ENCODE measurements around the gene PSMC3. TPM values are rescaled to one million over a fixed set of nuclear protein-coding genes. Genes with fewer than 3 reads are reported as not detected.
A peak's percentile ranks its signal among the peaks of the same experiment; 100 is the strongest.

The PSMC3 gene
- total RNA-seq, 3 donors from 2014 or later, result 98.5 to 168 (median 144) TPM

DNA sequence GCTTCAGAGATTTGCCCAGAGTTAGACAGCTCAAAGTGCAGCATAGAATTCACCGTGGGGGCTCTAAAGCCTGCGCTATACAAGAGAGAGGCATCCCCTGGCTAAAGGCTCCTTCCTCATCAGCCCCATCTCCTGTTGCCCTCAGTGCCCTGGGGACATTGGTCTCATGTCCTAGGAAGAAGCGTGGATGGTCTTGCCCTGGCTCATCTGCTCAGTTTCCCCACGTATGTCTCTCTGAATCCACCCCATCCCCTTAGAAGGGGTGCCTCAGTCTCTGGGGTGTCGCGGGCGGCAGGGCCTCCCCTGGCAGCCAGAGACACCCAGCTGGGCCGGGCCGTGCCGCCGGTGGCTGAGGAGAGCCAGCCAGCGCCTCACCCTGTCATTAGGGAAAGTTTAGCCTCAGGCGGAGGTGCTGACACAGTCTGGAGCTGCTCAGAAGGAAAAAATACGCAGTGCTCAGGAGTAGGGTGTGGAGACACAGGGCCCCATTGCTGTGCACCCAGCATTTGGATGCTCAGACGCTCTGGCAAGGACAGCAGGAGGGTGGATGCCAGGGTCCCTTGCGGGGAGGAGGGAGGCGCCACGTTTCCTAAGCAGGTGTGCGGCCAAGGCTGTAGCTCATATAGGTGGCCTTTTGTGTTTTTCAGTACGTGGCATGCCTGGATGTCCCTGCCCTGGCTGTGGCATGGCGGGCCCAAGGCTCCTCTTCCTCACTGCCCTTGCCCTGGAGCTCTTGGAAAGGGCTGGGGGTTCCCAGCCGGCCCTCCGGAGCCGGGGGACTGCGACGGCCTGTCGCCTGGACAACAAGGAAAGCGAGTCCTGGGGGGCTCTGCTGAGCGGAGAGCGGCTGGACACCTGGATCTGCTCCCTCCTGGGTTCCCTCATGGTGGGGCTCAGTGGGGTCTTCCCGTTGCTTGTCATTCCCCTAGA lies 16.5 kb downstream of the PSMC3 start:
- H3K9me3 ChIP-seq, result no peaks in the 10 kb centered on the region
- H3K4me1 ChIP-seq, result peaks cover 18 to 26% of the 10 kb centered on the region in 2 donors
- no peaks in the 10 kb centered on the region for H3K27me3 ChIP-seq
- H3K36me3 ChIP-seq, result no peaks in the 10 kb centered on the region
- peak overlapping the region; percentile 96 to 97 for H3K27ac ChIP-seq
- peak overlapping the region; percentile 75 to 91 (median 75) for H3K4me3 ChIP-seq
- no peak for DNase-seq (ENCODE audit: low spot score in 2 of 2)
- intact Hi-C loops (cut with DNase I; ENCODE audit: low total_unique reads), result no loop called here
- TF ChIP-seq, protein P1, sequence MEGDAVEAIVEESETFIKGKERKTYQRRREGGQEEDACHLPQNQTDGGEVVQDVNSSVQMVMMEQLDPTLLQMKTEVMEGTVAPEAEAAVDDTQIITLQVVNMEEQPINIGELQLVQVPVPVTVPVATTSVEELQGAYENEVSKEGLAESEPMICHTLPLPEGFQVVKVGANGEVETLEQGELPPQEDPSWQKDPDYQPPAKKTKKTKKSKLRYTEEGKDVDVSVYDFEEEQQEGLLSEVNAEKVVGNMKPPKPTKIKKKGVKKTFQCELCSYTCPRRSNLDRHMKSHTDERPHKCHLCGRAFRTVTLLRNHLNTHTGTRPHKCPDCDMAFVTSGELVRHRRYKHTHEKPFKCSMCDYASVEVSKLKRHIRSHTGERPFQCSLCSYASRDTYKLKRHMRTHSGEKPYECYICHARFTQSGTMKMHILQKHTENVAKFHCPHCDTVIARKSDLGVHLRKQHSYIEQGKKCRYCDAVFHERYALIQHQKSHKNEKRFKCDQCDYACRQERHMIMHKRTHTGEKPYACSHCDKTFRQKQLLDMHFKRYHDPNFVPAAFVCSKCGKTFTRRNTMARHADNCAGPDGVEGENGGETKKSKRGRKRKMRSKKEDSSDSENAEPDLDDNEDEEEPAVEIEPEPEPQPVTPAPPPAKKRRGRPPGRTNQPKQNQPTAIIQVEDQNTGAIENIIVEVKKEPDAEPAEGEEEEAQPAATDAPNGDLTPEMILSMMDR (IDR thresholded peaks at IDR 0.05), result no peak
- no peak for TF ChIP-seq POLR2AphosphoS5 (IDR thresholded peaks at IDR 0.05)

DNA sequence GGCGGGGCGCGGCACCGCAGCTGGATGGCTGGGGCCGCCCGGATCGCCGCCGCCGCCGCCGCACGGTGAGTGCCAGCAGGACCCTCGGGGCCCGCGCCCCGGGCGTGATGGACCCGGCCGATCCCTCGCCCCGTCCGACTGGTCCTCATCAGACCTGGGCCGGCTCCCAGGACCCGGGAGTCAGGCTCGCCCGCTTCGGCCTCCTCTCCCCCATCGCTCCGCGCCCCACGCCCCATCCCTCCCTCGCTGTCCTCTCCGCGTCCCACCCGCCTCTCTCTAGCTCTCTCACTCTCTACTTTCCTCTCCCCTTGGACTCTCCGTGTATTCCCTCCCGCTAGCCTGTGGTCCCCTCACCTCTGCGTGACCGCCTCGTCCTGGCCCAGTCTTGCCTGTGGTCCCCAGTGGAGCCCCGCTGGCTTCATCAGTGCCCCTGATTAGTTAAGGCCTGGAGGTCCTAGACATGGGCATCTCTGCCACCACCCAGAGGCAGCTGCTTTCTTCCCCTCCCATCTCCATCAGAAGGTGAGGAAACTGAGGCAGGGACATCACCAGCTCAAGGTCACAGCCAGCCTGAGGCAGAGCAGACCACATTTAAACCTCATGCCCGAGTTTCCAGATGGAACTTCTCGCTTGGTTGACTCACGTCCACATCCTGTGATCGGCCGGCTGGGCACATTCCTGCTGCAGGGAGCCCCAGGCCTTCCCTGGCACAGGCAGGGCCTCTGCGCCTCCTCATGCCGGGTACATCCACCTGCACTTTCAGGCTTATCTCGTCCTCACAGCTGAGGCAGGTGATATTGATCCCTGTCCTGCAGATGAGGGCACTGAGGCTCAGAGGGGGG lies 17.4 kb downstream of the PSMC3 start:
- intact Hi-C loops (cut with DNase I; ENCODE audit: low total_unique reads), result no loop called here
- DNase-seq (ENCODE audit: low spot score in 2 of 2), result peak; percentile 68 to 79
- H3K4me1 ChIP-seq, result peaks cover 18 to 26% of the 10 kb centered on the region in 2 donors

DNA sequence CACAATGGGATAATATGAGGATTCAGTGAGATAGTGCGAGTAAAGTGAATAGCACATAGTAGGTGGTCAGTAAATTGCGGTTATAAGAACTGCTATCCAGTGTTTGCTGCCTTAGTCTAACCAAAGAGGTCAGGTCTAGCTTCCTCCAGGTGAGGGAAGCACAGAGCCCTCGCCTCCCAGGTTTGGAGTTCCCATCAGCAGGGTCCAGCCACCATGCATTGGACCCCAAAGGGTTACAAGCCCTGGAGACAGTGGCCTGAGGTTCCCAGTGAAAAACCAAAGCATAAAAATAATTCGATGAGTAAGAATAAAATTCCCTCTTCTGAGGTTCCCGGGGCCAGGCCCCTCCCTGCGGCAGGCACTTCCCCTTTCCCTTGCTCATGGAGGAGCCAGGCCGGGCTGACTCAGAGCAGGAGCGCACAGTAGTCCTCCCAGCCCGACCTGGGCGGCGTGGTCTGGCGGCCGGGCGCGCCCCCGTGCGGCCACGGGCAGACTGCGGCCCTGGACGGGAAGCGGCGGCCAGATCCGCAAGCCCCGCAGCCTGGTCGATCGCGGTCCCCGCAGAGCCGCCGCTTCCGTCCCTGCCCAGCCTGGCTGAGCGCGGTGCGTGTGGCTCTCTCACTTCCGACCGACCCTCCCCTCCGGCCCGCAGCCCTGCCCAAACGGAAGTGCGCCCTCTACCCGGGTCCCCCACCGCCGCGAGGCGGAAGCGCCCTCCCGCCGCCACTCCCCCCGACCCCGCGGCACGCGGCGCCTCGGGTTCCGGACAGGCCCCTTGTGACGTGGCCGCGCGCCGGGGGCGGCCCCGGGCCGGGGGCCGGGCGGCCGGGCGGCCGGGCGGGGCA lies 18.3 kb downstream of the PSMC3 start, which contains the start of gene SLC39A13:
Gene SLC39A13, plus strand, starts transcription at position 845 of the 845 bp plus-strand sequence. CDS start 1,505 bp downstream, outside the sequence.
- intact Hi-C loops (cut with DNase I; ENCODE audit: low total_unique reads), result no loop called here
- TF ChIP-seq POLR2A (IDR thresholded peaks at IDR 0.05) (peak; percentile 41), POLR2AphosphoS5 (IDR thresholded peaks at IDR 0.05) (peak; percentile 83 to 92 (median 89))
- TF ChIP-seq, protein P1 (IDR thresholded peaks at IDR 0.05), result peak; percentile 40 to 87 (median 67)
- H3K4me1 ChIP-seq, result peaks cover 18 to 26% of the 10 kb centered on the region in 2 donors
- DNase-seq (ENCODE audit: low spot score in 2 of 2), result peak; percentile 93 to 95
- H3K27ac ChIP-seq, result peak within 1 kb of the TSS; percentile 96 to 97
- H3K27me3 ChIP-seq, result no peaks in the 10 kb centered on the region
- no peaks in the 10 kb centered on the region for H3K9me3 ChIP-seq
- peak within 1 kb of the TSS; percentile 75 to 91 (median 75) for H3K4me3 ChIP-seq
- H3K36me3 ChIP-seq, result no peaks in the 10 kb centered on the region

More for the DNA sequence above, 17.4 kb downstream of the PSMC3 start:
- H3K27ac ChIP-seq, result peak overlapping the region; percentile 96 to 97
- TF ChIP-seq POLR2A (IDR thresholded peaks at IDR 0.05) (no peak), POLR2AphosphoS5 (IDR thresholded peaks at IDR 0.05) (peak in 2 of 3 donors; percentile 32 to 66)
- H3K27me3 ChIP-seq, result no peaks in the 10 kb centered on the region
- no peaks in the 10 kb centered on the region for H3K9me3 ChIP-seq
- H3K36me3 ChIP-seq, result no peaks in the 10 kb centered on the region
- peak overlapping the region; percentile 75 to 91 (median 75) for H3K4me3 ChIP-seq

DNA sequence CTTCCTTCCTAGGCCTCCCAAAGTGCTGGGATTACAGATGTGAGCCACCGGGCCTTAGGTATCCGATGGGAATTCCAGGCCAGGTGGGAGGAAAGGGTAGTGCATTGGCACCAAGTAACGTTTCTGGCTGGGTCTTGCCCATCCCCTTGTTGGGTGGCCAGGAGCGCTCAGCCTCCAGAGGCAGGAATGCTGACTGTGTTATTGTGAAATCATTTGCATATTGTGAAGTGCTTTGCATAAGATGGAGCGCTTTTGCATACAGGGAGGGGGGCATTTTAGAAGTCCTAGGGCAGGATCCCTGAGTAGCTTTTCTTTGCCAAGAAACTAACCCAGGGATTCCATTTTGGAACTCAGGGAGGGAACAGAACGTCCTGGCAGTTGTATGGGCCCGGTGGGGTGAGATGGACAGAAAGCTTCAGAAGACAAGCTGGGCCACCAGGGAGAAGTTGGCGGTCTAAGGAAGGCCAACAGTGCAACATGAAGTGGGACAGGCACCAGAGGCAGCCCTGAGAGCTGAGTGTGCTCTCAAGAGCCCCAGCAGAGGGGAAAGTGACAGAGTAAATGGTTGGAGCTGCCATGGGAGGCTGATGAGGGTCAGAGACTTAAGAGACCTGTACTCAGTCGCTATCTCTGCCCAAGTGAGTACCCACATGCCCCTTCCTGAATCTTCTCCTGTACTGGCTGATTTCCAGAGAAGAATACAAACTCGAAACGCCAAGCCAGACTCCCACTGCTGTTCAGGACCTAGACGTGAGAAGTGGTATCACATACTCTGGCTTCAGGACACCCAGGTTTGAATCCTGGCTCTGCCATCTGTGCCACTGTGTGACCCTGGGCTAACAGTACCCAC lies 19.1 kb downstream of the PSMC3 start:
- TF ChIP-seq POLR2AphosphoS5 (IDR thresholded peaks at IDR 0.05), result no peak
- TF ChIP-seq, protein P1 (IDR thresholded peaks at IDR 0.05), result peak in 1 of 3 donors; percentile 35
- peak overlapping the region; percentile 96 to 97 for H3K27ac ChIP-seq
- peaks cover 18 to 26% of the 10 kb centered on the region in 2 donors for H3K4me1 ChIP-seq
- intact Hi-C loops (cut with DNase I; ENCODE audit: low total_unique reads), result no loop called here
- H3K9me3 ChIP-seq, result no peaks in the 10 kb centered on the region
- peak in 1 of 2 donors; percentile 64 for DNase-seq (ENCODE audit: low spot score in 2 of 2)
- H3K36me3 ChIP-seq, result no peaks in the 10 kb centered on the region
- peak overlapping the region; percentile 75 to 91 (median 75) for H3K4me3 ChIP-seq
- H3K27me3 ChIP-seq, result no peaks in the 10 kb centered on the region

Measured in breast epithelium (tissue), 4 donors.